ENCODE data around the gene AP5Z1.
"Not testable (repeated sequence)": the region's sequence is repeated elsewhere in the genome, so short reads cannot be mapped to it uniquely, and the experiment has no call there.

AP5Z1 gene

DNA sequence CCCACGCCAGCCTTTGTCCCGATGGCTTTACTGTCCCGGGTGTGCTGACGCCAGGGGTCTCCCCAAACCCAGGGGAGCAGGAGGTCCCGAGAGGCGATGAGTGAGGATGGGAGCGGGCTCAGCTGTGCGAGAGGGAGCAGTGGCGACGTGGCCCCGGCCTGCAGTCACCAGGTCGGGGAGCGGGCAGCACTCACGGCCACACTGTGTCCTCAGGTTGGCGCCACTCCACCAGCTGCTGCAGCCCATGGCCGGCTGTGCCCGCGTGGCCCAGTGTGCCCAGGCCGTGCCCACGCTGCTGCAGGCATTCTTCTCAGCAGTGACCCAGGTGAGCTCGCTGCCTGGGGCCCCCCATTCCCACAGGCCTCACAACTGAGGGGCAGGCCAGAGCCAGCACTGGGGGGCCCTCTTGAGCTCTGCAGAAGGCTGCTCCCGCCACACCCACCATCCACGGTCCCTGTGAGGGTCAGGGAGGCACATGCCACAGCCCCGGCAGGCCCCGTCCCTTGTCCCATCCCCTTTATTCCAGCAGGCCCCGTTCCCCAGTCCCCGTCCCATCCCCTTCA is 13.3 kb downstream of the AP5Z1 start:
- DNase-seq (ENCODE audit: low read depth, low spot score): no peak

DNA sequence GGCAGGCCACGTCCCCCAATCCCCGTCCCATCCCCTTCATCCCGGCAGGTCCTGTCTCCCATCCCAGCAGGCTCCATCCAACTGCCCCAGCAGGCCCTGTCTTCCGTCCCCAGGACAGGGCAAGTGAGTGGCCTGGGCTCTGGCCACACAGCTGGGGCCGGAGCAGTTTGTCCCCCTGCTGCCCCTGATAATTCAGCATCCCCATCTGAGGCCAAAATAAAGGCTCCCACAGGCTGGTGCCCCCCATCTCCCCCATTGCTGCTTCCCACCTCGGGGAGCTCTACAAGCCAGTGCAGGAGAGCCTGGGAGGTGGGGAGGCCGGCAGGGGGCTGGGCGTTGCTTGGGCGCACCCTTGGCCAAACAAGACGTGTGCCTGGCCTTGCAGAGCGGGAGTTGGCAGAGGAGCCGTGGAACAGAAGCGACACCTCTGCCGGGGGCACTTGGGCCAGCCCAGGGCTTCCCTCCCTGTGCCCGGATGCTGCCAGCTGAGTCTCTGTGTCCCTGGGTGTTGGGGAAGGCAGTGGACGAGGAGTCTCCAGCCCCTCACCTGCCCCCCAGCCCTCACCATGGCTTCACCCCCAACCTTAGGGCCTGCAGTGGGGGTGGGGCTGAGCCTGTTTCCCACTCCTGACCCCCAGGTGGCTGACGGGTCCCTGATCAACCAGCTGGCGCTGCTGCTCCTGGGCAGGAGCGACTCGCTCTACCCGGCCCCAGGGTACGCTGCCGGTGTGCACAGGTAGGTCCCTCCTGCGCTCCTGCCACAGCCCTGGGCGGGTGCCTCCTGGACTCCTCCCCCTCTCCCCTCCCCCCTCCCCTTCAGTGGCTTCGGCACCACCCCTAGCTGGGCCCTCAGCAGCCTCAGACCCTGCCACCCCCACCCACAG is 14.0 kb downstream of the AP5Z1 start:
- DNase-seq (ENCODE audit: low read depth, low spot score): no peak

DNA sequence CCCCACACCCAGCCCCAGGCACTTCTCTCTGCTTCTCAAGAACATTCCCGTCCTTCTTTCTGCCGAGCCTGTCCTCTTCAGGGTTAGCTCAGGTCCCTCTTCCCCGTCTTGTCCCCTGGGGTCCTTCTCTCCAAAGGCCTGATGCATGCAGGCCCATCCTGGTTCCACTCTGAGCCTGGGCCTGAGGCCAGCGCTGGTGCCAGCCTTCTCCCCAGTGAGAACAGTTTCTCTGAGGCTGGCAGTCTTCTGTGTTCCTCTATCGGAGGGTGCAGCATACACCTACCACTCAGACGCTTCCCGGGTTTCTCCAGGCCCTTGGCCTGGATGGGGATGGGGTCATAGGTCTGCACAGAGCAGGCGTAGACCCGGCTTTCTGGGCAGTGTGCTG is 14.6 kb downstream of the AP5Z1 start:
- no peak for DNase-seq (ENCODE audit: low read depth, low spot score)

DNA sequence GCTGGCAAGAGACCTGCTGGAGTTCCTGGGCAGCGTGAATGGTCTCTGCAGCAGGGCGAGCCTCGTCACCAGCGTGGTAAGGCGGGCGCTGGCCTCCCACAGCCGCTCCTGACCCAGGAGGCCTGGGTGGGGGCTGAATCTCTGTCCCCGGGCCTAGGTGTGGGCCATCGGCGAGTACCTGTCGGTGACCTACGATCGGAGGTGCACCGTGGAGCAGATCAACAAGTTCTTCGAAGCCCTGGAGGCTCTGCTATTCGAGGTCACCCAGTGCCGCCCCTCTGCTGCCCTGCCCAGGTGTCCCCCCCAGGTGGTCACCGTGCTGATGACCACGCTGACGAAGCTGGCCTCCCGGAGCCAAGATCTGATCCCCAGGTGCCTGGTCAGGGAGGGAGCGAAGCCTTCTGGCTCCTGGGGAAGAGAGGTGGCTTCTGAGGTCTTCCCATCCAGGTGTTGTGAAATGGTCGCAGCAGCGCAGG is 15.1 kb downstream of the AP5Z1 start:
- no peak for DNase-seq (ENCODE audit: low read depth, low spot score)

DNA sequence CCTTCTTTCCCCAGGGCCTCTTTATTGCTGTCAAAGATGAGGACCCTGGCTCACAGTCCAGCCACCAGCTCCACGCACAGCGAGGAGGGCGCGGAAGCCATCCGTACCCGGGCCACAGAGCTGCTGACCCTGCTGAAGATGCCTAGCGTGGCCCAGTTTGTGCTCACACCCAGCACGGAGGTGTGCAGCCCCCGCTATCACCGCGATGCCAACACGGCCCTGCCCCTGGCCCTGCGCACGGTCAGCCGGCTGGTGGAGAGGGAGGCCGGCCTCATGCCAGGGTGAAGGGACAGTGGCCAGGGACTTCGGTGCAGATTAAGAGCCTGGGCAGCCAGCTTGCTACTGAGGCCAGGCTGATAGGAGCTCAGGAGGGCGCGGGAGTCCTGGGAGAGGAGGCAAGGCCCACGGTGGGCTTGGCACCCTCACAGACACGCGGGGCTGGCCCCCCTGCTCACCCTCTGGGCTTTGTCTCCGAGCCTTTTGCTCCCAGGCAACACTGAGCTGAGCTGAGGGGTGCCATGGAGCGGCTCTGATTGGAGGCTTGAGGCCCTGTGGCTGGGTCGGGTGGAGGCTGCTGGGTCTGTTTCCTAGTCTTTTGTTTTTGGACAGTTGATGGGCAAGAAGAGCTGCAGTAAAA is 15.8 kb downstream of the AP5Z1 start:
- DNase-seq (ENCODE audit: low read depth, low spot score): no peak

DNA sequence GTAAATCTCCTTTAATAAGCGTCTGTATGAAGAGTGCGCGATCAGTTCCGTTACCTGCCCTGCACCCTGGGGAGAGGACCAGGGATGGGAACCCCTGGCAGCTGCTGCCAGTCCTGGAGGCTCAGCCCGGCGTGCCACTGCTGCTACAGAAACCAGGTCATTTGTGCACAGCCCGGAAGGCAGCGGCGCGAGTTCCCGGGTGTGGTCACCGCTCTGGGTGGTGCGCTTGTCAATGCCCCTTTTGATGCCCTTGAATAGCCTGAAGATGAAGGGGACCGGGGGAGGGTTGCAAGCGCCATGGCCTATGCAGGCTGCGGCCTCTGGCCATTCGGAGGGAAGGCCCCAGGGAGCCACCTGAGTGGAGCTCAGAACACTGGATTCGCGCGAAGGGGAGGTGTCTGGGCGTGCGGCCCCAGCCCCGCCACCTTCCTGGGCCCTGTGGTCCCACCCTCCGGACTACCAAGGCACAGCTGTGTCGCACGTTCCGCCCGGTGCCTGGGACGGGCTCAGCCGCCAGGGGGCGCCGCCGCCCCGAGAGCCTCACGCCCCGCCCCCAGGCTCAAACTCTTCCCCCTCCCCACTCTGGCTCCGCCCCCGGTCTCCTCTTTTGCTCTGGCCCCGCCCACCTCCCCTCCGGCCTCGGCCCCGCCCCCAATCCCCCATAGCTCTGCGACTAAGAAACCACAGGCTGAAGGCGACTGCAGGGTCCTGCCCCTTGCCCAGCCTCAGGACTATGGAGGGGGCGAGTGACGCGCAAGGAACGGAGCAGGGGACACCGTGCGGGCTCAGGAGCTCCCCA is 16.5 kb downstream of the AP5Z1 start:
- DNase-seq (ENCODE audit: low read depth, low spot score): peak; percentile 26

DNA sequence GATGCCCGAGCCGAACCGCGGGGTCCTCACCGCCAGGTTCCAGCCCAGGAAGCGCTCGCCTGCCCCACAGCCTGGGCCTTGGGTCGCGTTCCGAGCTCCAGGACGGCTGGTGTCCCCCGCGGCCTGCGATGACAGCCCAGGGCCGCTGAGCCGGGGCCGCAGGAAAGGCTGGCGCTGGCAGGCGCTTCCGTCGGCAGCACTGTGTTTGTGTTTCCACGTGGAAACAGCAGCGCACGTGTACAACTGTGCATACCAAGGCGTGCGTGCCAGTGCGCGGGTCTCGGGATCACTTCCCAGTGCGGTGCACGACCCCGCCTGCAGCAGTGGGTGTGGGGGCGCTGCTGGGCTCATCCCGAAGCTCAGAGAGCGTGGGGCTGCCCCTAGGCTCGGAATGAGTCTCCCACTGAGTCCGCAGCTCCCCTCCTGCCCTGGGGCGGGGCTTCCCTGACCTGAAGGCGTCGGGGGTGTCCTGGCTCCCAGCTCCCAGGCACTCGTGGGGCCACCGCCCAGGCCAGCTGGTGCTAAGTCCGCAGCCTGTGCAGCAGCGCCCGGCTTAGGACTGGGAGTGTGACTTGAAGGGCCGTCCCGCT is 17.2 kb downstream of the AP5Z1 start:
- no peak for DNase-seq (ENCODE audit: low read depth, low spot score)

DNA sequence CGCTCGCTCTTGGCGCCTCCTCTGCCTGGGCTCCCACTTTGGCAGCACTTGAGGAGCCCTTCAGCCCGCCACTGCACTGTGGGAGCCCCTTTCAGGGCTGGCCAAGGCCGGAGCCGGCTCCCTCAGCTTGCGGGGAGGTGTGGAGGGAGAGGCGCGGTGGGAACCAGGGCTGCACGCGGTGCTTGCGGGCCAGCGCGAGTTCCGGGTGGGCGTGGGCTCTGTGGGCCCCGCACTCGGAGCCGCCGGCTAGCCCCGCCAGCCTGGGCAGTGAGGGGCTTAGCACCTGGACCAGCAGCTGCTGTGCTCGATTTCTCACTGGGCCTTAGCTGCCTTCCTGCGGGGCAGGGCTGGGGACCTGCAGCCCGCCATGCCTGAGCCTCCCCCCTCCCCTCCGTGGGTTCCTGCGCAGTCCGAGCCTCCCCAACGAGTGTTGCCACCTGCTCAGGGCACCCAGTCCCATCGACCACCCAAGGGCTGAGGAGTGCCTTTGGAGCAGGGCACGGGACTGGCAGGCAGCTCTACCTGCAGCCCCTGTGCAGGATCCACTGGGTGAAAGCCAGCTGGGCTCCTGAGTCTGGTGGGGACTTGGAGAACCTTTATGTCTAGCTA is 18.1 kb downstream of the AP5Z1 start:
- not testable (repeated sequence) for DNase-seq (ENCODE audit: low read depth, low spot score)

DNA sequence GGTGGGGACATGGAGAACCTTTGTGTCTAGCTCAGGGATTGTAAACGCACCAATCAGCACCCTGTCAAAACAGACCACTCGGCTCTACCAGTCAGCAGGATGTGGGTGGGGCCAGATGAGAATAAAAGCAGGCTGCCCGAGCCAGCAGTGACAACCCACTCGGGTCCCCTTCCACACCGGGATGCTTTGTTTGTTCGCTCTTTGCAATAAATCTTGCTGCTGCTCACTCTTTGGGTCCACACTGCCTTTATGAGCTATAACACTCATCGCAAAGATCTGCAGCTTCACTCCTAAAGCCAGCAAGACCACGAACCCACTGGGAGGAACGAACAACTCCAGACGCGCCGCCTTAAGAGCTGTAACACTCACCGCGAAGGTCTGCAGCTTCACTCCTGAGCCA is 18.7 kb downstream of the AP5Z1 start:
- not testable (repeated sequence) for DNase-seq (ENCODE audit: low read depth, low spot score)

DNA sequence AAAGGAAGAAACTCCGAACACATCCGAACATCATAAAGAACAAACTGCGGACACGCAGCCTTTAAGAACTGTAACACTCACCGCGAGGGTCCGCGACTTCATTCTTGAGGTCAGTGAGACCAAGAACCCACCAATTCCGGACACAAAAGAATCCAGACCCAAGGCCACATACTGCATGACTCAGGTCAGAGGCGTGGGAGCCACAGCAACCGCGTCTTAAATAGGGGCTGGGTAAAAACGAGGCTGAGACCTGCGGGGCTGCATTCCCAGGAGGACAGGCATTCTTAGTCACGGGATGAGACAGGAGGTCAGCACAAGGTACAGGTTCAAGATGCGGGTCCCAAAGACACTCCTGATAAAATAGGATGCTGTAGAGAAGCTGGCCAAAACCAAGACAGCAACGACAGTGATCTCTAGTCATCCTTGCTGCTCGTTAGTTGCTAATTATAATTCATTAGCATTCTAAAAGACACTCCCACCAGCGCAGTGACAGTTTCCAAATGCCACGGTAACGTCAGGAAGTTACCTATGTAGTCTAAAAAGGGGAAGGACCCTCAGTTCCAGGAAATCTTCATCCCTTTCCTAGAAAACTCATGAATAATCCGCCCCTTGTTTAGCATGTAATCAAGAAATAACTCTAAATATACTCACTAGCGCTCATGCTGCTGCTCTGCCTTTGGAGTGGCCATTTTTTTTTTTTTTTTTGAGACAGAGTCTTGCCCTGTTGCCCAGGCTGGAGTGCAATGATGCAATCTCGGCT is 19.3 kb downstream of the AP5Z1 start:
- no peak for DNase-seq (ENCODE audit: low read depth, low spot score)

DNA sequence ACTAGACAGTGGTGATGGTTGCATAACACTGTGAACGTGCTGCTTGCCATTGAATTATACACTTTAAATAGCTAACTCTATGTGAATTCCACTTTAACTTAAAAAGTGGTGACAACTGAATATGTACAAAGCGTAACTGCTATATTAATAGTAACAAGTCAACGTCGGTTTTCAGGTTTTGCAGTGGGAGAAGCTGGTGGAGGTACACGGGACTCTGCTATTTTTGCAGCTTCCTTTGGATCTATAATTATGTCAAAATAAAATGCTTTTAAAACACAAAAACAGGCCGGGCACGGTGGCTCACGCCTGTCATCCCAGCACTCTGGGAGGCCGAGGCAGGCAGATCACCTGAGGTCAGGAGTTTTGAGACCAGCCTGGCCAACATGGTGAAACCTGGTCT is 21.0 kb downstream of the AP5Z1 start:
- DNase-seq (ENCODE audit: low read depth, low spot score): no peak

DNA sequence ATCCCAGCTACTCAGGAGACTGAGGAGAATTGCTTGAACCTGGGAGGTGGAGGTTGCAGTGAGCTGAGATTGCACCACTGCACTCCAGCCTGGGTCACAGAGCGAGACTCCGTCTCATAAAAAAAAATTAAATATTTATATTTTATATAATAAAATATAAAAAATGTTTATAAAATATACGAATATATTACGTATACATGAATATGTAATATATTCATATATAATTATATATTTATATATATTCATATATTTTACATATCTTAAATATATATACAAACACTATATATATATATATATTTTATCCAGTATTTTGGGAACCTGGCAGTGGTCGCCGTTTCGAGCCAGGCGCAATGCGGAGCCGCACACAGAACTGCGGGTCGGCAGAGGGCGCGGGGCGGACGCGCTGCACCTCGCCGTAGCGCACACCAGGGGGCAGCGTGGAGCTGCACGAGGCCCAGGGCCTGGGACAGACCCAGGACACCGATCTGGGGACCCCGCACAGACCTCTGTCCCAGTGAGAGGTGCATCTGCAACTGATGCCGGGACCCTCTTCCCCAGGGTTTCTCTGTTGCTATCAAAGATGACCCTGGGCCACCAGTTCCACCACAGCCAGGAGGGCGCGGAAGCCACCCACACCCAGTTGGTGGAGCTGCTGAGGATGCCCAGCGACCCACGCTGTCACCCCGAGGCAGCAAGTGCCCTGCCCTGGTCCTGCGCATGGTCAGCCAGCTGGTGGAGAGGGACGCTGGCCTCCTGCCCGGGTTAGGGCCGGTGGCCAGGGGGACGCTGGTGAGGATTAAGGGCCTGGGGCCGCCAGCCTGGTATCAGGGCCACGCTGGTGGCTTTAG is 22.7 kb downstream of the AP5Z1 start:
- no peak for DNase-seq (ENCODE audit: low read depth, low spot score)

DNA sequence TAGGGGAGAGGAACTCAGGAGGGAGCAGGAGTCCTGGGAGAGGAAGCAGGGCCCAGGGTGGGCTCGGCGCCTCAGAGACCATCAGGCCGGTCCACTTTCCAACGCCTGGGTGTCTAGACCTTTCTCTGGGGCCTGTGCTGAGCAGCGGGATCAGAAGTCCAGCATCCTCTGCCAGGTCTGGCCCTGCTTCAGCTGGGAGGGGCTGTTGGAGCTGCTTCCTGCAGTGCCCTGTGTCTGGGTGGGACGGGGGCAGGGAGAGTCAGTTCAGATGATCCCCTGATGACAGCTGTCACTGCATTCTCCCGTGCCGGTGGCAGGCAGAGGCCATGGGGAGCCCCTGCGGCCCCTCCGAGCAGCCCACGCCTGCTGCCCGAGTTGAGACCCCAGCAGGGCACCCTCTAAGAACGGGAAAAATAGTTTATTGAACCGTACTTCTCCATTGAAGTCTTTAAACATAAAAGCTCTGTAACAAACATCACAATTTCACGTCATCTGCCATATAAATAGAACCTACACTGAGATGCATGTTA is 23.3 kb downstream of the AP5Z1 start:
- DNase-seq (ENCODE audit: low read depth, low spot score): no peak

DNA sequence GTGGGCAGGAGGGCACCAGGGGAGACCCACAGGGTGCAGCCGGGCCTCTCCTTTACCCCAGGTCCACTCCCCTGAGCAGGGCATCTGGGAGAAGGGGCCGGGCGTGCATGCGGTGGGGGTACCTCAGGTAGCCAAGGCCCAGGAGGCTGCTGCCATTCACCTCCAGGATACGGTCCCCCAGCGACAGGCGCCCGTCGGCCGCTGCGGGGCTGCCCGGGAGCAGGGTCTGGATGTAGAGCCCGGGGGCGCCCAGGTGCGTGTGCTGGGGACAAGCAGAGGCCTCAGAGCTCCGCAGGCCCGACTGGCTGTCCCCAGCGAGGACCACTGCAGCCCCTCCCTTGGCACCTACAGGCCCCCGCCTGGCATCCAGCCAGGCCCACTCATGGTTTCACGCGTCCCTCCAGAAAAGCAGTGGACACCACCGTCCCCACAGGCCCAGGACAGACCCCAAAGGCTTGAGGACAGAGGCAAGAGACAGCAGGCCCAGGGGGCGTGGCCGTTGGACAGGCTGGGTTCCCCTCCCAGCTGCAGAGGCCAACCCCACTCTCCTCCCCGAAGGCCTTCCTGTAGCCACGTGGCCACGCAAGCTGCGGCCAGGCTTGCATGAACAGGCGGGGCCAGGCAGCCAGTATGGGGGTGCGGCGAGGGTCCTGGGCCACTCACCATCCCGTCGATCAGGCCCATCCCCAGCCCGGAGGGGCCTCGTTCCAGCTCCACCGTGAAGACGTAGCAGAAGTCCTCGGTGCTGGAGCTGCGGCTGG is 24.3 kb downstream of the AP5Z1 start:
- DNase-seq (ENCODE audit: low read depth, low spot score): no peak

DNA sequence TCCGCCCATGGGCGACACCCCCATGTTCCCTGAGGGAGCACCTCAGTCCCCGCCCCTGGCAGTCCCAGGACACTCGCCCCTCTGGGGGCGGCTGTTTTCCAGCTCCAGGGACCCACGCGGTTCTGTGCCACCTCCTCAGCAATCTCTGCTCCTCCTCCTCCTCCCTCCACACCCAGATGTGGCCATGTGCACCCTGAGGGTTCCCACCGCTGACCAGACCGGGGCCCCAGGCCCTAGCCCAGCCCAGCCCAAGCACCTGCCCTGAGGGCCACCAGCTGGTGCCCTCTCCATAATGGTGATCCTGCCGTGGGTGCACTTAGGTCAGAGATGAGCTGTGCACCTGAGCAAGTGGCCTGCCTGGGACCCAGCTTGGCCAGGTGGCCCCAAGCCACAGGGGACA is 25.1 kb downstream of the AP5Z1 start:
- no peak for DNase-seq (ENCODE audit: low read depth, low spot score)

DNA sequence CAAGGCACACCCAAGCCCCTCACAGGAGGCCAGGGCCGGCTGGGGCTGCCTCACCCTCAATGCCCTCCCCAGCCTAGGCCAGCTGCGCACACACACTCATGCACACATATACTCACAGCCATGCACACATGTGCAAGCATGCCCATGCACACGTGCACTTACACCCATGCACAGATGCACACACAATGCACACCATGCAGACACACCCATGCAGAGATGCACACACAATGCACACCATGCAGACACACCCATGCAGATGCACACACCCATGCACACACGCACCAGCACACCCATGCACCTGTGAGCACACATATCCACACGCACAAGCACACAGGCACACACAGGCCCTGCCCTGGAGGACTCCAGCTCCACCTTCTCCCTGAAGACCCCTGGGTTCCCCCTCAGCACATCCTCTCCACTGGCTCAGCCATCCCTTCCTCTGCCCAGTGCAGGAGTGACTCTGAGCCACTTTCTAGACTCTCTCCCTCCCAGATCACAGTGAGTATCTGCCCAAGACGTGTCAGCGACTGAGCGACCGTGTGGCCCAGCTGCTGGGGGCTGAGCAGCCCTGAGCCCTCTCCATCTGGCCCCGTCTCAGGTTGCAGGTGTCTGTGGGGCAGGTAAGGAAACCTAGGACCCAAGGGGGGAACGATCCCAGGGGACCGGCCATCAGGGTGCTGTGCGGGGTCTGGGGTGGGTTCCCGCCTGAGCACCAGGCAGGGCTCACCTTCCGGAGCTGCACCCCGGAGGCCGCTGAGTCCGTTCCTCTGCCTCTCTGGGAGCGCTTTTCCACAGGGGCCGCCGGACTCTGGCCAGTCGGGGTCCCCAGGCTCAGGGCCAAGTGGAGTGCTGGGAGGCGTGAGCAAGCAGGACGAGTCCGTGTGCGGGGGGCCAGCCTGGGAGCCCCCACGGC is 25.8 kb downstream of the AP5Z1 start:
- DNase-seq (ENCODE audit: low read depth, low spot score): no peak

DNA sequence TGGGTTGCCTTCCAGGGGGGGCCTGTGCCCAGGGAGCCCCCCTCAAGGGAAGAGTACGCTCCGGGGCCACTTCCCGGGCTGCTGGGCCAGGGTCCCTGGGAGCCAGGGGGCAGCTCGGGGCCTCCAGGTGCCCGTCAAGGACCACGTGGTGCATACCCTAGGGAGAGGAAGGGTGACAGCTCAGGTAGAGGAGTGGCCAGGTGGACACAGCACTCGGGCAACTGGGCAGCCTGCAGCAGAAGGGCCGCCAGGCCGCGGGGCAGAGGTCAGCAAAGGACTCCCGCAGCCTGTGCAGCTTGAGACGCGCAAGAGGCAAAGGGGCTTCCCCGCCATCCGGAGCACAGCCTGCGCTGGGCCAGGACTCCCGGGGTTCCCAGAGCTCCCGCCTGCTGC is 26.4 kb downstream of the AP5Z1 start:
- DNase-seq (ENCODE audit: low read depth, low spot score): no peak

Data from smooth muscle cell of the brain vasculature (primary cell).